Activated T-helper 2 cell treated with anti-CD3 and anti-CD28 coated beads, Interferon-gamma antibody, Interleukin-2, Interleukin-4, amounts not matched to agents 10 μg/mL and 5 μg/mL and 100 μg/mL, durations not matched to agents 14 hours and 24 hours and 36 hours (primary cell): Measurements from ENCODE around the gene CHTF8. TPM values are rescaled to one million over a fixed set of nuclear protein-coding genes. Genes with fewer than 3 reads are reported as not detected.
"Not testable (repeated sequence)": the region's sequence is repeated elsewhere in the genome, so short reads cannot be mapped to it uniquely, and the experiment has no call there.

Source experiments
- DNase-seq: peaks from one replicate; pipeline ENCODE4 v3.0.0; 2021; ENCODE audit warnings: low spot score
- H3K27ac Mint-ChIP-seq: one replicate; pipeline ENCODE4 v1.8.0; 2021; ENCODE audit warnings: mixed read lengths
- H3K27me3 Mint-ChIP-seq: one replicate; pipeline ENCODE4 v1.8.0; 2021; ENCODE audit warnings: low read depth, mixed read lengths
- H3K36me3 Mint-ChIP-seq: one replicate; pipeline ENCODE4 v1.8.0; 2021; ENCODE audit warnings: low read depth, mixed read lengths
- H3K4me1 Mint-ChIP-seq: one replicate; pipeline ENCODE4 v1.8.0; 2021; ENCODE audit warnings: low read depth, mixed read lengths
- H3K4me3 Mint-ChIP-seq: one replicate; pipeline ENCODE4 v1.8.0; 2021; ENCODE audit warnings: low read depth, mild to moderate bottlenecking, moderate library complexity, mixed read lengths
- H3K9me3 Mint-ChIP-seq: one replicate; pipeline ENCODE4 v1.8.0; 2021; ENCODE audit warnings: mixed read lengths
- intact Hi-C: fragments of 100-400 bp; cut with micrococcal nuclease; formaldehyde crosslinking; loops from one replicate; pipeline ENCODE4 v1.15.1; 2023
- total RNA-seq: library from RNA; stranded (reverse); gene quantifications from 2 replicates; pipeline ENCODE4 v1.2.3, GENCODE V29; 2022

Gene CHTF8
- total RNA-seq, 1 donor from 2014 or later: 138 TPM

DNA sequence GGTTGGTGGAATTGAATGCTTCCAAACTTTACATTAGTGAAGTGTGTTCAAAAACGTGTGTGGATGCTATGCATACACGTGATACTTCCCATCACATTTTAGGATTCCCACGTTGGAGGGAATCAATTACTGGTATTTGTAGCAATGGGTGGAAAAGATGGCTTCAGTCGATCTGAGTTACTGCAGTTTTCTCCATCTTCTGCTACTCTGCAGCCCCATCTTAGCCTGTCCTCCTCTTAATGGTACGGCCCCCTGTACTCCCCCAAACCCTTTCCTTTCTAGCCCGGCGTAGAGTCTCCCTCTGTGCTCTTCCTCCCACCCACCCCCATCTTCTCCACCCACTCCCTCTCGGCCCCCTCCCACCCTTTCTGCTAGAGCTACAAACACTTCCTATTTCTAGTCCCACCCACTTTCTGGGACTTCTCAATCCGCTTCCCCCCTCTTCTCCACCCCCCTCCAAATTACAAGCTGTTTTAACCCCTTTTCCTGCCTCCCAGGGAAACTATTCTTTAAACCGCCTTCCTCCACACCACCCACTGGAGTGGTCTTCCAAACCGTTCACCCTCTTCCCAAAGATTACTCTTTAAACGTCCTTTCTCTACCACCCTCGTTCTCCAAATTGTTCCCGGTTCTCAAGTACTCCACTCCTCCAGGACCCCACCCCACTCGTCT, 1.1 kb downstream of the CHTF8 start:
- peak overlapping the region; percentile 89 for H3K27ac Mint-ChIP-seq
- intact Hi-C loops: loop anchor here (5.0 kb wide), 1 partner anchor 56 kb away; the partner anchor contains the start of gene SNTB2
- peak overlapping the region; percentile 97 for H3K4me3 Mint-ChIP-seq
- H3K4me1 Mint-ChIP-seq: peaks cover 38% of the 10 kb centered on the region
- H3K27me3 Mint-ChIP-seq: no peaks in the 10 kb centered on the region
- peaks cover 49% of the 10 kb centered on the region for H3K36me3 Mint-ChIP-seq
- DNase-seq: no peak
- H3K9me3 Mint-ChIP-seq: no peaks in the 10 kb centered on the region

DNA sequence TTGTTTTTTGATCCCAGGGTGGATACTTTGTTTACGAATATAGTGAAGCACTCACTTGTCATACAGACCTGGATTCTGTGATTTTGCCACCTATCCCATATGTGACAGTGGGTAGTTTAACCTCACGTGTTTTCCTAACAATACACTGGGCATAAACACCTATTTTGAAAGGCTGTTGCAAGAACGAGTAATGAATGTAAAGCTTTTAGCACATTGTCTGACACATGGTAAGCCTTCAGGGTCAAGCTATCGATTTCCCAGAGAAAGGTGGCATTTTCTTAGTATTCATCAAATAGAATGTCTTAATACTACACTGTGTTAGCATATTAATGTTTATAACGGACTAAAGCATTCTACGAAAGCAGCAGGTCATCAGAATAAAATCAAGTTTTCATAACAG, 1.9 kb downstream of the CHTF8 start:
- peak overlapping the region; percentile 97 for H3K4me3 Mint-ChIP-seq
- H3K27me3 Mint-ChIP-seq: no peaks in the 10 kb centered on the region
- DNase-seq: no peak
- H3K36me3 Mint-ChIP-seq: peaks cover 46% of the 10 kb centered on the region
- intact Hi-C loops: loop anchor here (5.0 kb wide), 1 partner anchor 57 kb away; the partner anchor contains the start of gene SNTB2
- no peak overlapping the region for H3K27ac Mint-ChIP-seq
- peaks cover 36% of the 10 kb centered on the region for H3K4me1 Mint-ChIP-seq
- no peaks in the 10 kb centered on the region for H3K9me3 Mint-ChIP-seq

DNA sequence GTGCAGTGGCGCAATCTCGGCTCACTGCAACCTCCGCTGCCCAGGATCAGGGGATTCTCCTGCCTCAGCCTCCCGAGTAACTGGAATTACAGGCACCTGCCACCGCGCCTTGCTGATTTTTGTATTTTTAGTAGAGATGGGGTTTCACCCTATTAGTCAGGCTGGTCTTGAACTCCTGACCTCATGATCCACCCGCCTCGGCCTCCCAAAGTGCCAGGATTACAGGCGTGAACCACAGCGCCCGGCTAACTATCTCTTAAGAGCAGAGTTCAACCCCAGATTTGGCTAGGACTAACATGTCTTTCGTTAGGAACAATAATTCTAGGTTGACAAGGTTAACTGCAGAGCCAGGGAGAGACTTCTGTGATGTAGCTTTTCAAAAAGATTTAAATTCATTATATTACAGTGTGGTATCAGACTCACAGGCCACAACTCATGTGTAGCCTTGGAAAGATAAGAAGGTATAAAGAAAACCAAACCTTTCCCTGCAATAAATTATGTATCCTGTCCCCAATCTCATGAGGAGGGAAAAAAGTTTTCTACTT, 4.3 kb downstream of the CHTF8 start:
- peaks cover 33% of the 10 kb centered on the region for H3K36me3 Mint-ChIP-seq
- H3K27me3 Mint-ChIP-seq: no peaks in the 10 kb centered on the region
- intact Hi-C loops: loop anchor here (10.0 kb wide), 1 partner anchor 423 kb away; no protein-coding TSS in a partner anchor
- H3K4me3 Mint-ChIP-seq: no peak overlapping the region
- no peak for DNase-seq
- no peaks in the 10 kb centered on the region for H3K9me3 Mint-ChIP-seq
- H3K27ac Mint-ChIP-seq: no peak overlapping the region
- peaks cover 24% of the 10 kb centered on the region for H3K4me1 Mint-ChIP-seq

DNA sequence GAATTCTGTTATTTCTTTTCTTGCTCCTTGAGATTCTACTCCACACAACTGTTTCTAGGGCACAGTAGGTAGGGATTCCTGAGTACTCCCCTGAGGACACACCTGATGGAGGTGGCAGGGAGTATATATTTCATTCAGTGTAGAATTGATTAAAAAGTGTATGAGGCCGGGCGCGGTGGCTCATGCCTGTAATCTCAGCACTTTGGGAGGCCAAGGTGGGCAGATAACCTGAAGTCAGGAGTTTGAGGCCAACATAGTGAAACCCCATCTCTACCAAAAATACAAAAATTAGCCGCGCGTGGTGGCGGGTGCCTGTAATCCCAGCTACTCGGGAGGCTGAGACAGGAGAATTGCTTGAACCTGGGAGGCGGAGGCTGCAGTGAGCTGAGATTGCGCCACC, 5.6 kb downstream of the CHTF8 start:
- peaks cover 31% of the 10 kb centered on the region for H3K36me3 Mint-ChIP-seq
- H3K27me3 Mint-ChIP-seq, DNase-seq, H3K27ac Mint-ChIP-seq, H3K9me3 Mint-ChIP-seq, H3K4me3 Mint-ChIP-seq: not testable (repeated sequence)
- intact Hi-C loops: loop anchor here (10.0 kb wide), 1 partner anchor 422 kb away; no protein-coding TSS in a partner anchor
- H3K4me1 Mint-ChIP-seq: peaks cover 23% of the 10 kb centered on the region

DNA sequence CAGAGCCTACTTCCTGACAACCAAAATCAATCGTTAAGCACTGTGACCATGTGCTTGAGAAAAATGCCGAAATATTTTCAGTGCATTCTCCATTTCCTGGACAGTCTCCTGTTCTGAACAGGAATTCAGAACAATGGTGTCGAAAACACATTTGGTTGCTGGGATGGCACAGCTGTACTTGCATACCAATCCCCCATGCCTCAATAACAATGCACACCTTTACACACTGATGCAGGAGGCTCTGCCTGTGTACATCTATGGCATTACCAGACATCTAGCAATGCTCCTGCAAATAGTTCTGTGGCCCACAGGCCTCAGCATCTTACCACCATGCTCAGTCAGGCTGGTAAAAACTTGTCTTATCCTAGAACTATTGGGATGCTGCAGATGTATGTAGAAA, 6.2 kb downstream of the CHTF8 start:
- H3K4me1 Mint-ChIP-seq: peaks cover 20% of the 10 kb centered on the region
- H3K27ac Mint-ChIP-seq: no peak overlapping the region
- H3K4me3 Mint-ChIP-seq: no peak overlapping the region
- no peak for DNase-seq
- intact Hi-C loops: loop anchor here (10.0 kb wide), 1 partner anchor 421 kb away; no protein-coding TSS in a partner anchor
- H3K27me3 Mint-ChIP-seq: no peaks in the 10 kb centered on the region
- peaks cover 28% of the 10 kb centered on the region for H3K36me3 Mint-ChIP-seq
- H3K9me3 Mint-ChIP-seq: no peaks in the 10 kb centered on the region

DNA sequence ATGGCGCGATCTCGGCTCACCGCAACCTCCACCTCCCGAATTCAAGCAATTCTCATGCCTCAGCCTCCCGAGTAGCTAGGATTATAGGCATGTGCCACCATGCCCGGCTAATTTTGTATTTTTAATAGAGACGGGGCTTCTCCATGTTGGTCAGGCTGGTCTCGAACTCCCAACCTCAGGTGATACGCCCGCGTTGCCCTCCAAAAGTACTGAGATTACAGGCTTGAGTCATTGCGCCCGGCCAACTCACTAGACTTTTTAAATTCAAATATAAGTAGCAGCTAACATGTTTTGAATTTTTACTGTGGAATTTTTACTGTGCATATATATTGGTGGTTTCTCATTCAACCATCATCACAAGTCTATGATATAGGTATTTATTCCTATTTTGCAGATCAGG, 7.4 kb downstream of the CHTF8 start:
- not testable (repeated sequence) for DNase-seq, H3K27me3 Mint-ChIP-seq, H3K27ac Mint-ChIP-seq, H3K9me3 Mint-ChIP-seq, H3K4me3 Mint-ChIP-seq
- Mint-ChIP-seq H3K36me3 (peaks cover 31% of the 10 kb centered on the region), H3K4me1 (peaks cover 10% of the 10 kb centered on the region)
- intact Hi-C loops: loop anchor here (1.0 to 10.0 kb wide), 3 partner anchors 278 to 596 kb away; no protein-coding TSS in a partner anchor

DNA sequence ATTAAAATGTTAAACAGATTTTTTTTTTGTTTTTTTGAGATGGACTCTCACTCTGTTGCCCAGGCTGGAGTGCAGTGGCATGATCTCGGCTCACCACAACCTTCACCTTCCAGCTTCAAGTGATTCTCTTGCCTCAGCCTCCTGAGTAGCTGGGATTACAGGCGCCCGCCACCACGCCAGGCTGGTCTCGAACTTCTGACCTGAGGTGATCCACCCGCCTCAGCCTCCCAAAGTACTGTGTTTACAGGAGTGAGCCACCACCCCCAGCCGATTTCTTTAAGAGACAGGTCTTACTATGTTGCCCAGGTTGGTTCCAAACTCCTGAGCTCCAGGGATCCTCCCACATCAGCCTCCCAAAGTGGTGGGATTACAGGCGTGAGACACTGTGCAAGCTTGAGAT, 8.0 kb downstream of the CHTF8 start:
- not testable (repeated sequence) for H3K4me3 Mint-ChIP-seq, H3K27ac Mint-ChIP-seq, H3K4me1 Mint-ChIP-seq, DNase-seq, H3K27me3 Mint-ChIP-seq, H3K9me3 Mint-ChIP-seq
- intact Hi-C loops: loop anchor here (1.0 to 10.0 kb wide), 3 partner anchors 277 to 596 kb away; no protein-coding TSS in a partner anchor
- peaks cover 29% of the 10 kb centered on the region for H3K36me3 Mint-ChIP-seq

DNA sequence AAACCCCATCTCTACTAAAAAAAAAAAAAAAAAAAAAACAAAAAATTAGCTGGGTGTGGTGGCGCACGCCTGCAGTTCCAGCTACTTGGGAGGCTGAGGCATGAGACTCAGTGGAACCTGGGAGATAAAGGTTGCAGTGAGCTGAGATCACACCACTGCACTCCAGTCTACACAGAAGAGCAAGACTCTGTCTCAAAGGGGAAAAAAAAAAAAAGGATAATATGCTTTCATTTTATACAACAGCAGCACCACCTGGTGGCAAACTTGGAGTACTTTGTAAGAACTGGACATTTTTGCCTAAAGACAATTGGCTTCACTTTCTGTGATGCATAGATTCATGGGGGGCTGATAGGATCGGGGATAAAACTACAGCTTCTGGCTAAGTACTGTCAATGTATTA, 8.5 kb downstream of the CHTF8 start:
- Mint-ChIP-seq H3K4me1 (peaks cover 6% of the 10 kb centered on the region), H3K27ac (no peak overlapping the region), H3K36me3 (peaks cover 32% of the 10 kb centered on the region), H3K4me3 (no peak overlapping the region), H3K9me3 (no peaks in the 10 kb centered on the region), H3K27me3 (no peaks in the 10 kb centered on the region)
- DNase-seq: peak; percentile 49
- intact Hi-C loops: loop anchor here (1.0 to 10.0 kb wide), 3 partner anchors 277 to 595 kb away; no protein-coding TSS in a partner anchor

DNA sequence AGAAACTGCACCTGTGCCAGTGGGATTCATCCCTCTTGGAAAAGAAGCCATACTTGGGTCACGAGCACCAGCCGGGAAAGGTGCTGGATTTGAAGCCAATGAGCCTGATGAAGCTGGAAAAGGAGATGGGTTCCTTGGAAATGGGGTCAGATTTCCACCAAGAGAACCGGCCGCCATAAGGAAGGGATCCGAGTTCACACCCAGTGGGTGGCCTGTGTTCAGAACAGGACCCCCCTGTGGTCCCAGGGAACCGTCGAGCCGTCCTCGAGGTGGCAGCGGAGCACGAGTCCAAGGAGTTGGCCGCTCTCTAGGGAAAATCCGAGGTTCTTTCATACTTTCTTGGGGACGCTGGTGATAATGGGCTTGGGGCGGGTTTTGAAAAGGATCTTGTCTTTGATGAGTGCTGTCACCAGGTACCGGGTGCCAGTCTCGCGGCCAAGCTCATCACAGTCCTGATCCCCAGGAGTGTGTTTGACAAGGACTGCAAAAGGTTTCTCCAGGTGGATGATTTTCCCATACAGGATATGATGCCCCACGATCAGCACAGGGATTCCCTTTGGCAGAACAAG, 12.2 kb downstream of the CHTF8 start:
- intact Hi-C loops: loop anchor here (10.0 kb wide), 1 partner anchor 415 kb away; no protein-coding TSS in a partner anchor
- Mint-ChIP-seq H3K27ac (no peak overlapping the region), H3K4me1 (peaks cover 3% of the 10 kb centered on the region), H3K9me3 (no peaks in the 10 kb centered on the region), H3K36me3 (peaks cover 36% of the 10 kb centered on the region), H3K27me3 (no peaks in the 10 kb centered on the region), H3K4me3 (no peak overlapping the region)
- DNase-seq: no peak

DNA sequence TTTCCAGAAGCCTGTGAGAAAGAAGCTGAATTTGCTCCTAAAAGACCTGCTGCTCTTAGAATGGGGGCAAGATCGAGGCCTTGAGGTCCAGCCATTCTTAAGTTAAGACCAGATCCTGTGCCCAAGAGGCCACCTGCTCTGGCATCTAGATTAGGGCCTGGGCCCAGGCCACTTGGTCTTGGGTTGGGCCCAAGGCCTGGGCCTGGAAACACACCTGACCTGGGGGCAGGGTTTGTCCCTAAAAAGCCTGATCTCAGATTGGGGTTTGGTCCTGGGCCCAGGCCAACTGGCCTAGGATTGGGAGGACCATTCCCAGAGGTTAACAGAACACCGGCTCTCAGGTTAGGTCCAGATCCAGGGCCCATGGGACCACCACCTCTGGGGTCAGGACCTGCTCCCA, 12.9 kb downstream of the CHTF8 start:
- no peak overlapping the region for H3K4me3 Mint-ChIP-seq
- H3K4me1 Mint-ChIP-seq: peaks cover 3% of the 10 kb centered on the region
- intact Hi-C loops: no loop called here
- no peak overlapping the region for H3K27ac Mint-ChIP-seq
- H3K9me3 Mint-ChIP-seq: no peaks in the 10 kb centered on the region
- DNase-seq: no peak
- no peaks in the 10 kb centered on the region for H3K27me3 Mint-ChIP-seq
- H3K36me3 Mint-ChIP-seq: peaks cover 36% of the 10 kb centered on the region

DNA sequence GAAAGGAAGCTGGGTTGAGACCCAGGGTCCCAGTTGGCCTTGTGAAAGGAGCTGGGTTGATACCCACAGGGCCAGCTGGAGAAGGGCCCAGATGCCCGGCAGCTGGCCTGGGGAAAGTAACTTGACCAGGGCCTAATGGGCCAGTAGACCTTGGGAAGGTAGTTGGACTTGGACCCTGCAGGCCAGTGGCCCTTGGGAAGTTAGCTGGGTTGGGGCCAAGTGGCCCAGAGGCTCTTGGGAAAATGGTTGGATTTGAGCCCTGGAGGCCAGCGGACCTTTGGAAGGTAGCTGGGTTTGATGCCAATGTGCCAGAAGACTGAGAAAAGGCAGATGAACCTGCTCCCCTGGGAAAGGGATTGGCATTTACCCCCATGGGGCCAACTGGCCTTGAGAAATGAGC, 13.4 kb downstream of the CHTF8 start:
- H3K27me3 Mint-ChIP-seq: no peaks in the 10 kb centered on the region
- H3K36me3 Mint-ChIP-seq: peaks cover 34% of the 10 kb centered on the region
- H3K9me3 Mint-ChIP-seq: no peaks in the 10 kb centered on the region
- DNase-seq: no peak
- intact Hi-C loops: no loop called here
- no peak overlapping the region for H3K4me3 Mint-ChIP-seq
- H3K27ac Mint-ChIP-seq: no peak overlapping the region
- H3K4me1 Mint-ChIP-seq: peaks cover 1% of the 10 kb centered on the region

DNA sequence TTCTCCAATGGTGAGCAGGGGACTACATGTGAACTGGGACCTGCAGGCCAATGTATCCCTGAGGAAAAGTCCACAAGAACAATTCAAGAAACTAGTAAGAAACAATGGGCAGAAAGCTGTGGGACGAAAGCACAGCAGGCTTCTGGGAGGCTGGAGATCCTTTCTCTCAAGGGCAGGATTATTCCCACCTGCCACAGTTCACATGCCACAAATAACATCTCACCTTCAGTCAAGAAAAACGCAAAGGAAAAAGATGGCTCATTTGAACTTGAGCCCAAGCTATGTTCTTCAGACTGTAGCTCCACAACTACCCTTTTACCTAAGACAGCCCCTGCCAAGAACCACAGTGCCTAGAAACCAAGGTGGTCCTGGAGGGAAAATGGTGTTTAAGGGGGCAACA, 13.9 kb downstream of the CHTF8 start:
- Mint-ChIP-seq H3K9me3 (no peaks in the 10 kb centered on the region), H3K27me3 (no peaks in the 10 kb centered on the region), H3K27ac (no peak overlapping the region), H3K4me3 (no peak overlapping the region), H3K4me1 (no peaks in the 10 kb centered on the region), H3K36me3 (peaks cover 33% of the 10 kb centered on the region)
- intact Hi-C loops: no loop called here
- DNase-seq: no peak

DNA sequence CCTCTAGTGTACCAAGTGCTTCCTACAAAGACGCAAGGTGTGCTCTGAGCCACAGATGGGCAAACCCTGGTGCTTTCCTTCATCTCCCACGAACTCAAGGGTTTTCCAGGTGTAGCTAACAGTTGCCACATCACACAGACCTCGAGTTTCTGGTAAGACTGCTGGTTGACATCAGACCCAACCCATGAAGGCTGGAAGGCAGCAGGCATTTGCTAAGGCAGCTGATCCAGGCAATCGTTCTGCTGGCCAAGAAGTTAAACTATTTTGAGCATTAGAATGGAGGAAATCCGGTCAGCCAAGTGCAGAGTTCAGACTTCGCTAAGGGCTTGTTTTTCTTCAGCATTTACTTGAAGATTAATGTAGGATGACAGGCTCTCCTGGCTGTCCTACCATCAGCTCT, 15.5 kb downstream of the CHTF8 start:
- Mint-ChIP-seq H3K4me1 (no peaks in the 10 kb centered on the region), H3K27ac (no peak overlapping the region), H3K9me3 (no peaks in the 10 kb centered on the region), H3K4me3 (no peak overlapping the region), H3K27me3 (no peaks in the 10 kb centered on the region), H3K36me3 (peaks cover 33% of the 10 kb centered on the region)
- DNase-seq: no peak
- intact Hi-C loops: no loop called here
